Measurements from ENCODE around the gene HK1. TPM values are rescaled to one million over a fixed set of nuclear protein-coding genes. Genes with fewer than 3 reads are reported as not detected.
"Not testable (repeated sequence)": the region's sequence is repeated elsewhere in the genome, so short reads cannot be mapped to it uniquely, and the experiment has no call there.

The HK1 gene
- total RNA-seq, 4 donors from 2014 or later = 119 to 142 (median 141) TPM

DNA sequence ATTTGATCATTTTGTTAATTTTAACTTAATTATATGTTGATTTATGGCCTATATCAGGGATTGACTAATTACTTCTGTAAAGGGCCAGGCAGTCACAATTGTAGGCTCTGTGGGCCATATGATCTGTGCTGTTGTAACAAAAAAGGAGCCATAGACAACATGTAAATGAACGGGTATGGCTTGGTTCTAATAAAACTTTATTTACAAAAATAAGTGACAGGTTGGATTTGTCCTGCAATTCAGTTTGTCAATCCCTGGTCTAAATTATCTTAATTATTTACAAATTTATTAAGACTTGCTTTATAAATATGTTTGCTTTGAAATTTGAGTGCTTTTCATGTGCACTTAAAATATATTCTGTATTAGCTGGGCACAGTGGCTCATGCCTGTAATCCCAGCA is 2.9 kb upstream of the HK1 start:
- Histone ChIP-seq H3K4me3 (no peak overlapping the region), H3K36me3 (no peaks in the 10 kb centered on the region), H3K4me1 (no peaks in the 10 kb centered on the region), H3K27ac (no peak overlapping the region), H3K9me3 (no peaks in the 10 kb centered on the region), H3K27me3 (no peaks in the 10 kb centered on the region)
- no peak for TF ChIP-seq POLR2AphosphoS5 (IDR thresholded peaks at IDR 0.05)
- TF ChIP-seq CTCF (IDR thresholded peaks at IDR 0.05) = no peak
- no peak for TF ChIP-seq EP300 (IDR thresholded peaks at IDR 0.05)
- no peak for TF ChIP-seq POLR2A (IDR thresholded peaks at IDR 0.05)
- 91% methylated on average over 1 of the region's 1 CpG for WGBS
- no peak for DNase-seq (ENCODE audit: low spot score in 2 of 2)

- no peak for DNase-seq (ENCODE audit: low spot score in 2 of 2)
- Histone ChIP-seq H3K27ac (no peak overlapping the region), H3K27me3 (no peaks in the 10 kb centered on the region), H3K36me3 (no peaks in the 10 kb centered on the region), H3K4me3 (no peak overlapping the region), H3K9me3 (no peaks in the 10 kb centered on the region), H3K4me1 (no peaks in the 10 kb centered on the region)
- 89% methylated on average over 6 of the region's 6 CpGs for whole genome bisulfite sequencing
- TF ChIP-seq CTCF (IDR thresholded peaks at IDR 0.05) = no peak
Measured at GRCh38 chr10:69276503-69276902, 1.8 kb upstream of the HK1 start.

DNA sequence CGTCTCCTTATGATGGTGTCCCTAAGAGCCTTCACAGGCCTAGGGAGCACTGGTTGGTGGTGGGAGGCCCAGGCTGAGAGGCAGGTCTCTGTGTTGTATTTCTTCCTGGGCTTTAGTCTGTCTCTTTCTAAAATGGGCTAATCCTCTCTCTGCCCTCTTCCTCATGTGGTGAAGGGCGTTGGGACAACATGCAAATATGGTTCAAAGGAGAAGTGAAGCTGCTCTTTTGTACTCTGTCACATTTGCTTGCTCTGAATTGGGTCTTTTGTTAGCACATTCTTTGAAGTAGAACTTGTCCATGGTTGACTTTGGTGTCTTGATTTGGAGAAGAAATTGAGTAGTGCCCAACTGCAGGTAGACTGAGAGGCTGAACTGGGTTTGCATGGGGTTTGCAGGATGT is 814 bp downstream of the HK1 start:
- TF ChIP-seq POLR2A (IDR thresholded peaks at IDR 0.05) (no peak), CTCF (IDR thresholded peaks at IDR 0.05) (no peak), EP300 (IDR thresholded peaks at IDR 0.05) (no peak), POLR2AphosphoS5 (IDR thresholded peaks at IDR 0.05) (no peak)
- Histone ChIP-seq H3K4me3 (no peak overlapping the region), H3K27ac (no peak overlapping the region), H3K36me3 (no peaks in the 10 kb centered on the region), H3K4me1 (no peaks in the 10 kb centered on the region), H3K27me3 (no peaks in the 10 kb centered on the region), H3K9me3 (no peaks in the 10 kb centered on the region)
- WGBS = 82% methylated on average over 2 of the region's 2 CpGs
- peak in 1 of 2 donors; percentile 16 for DNase-seq (ENCODE audit: low spot score in 2 of 2)

DNA sequence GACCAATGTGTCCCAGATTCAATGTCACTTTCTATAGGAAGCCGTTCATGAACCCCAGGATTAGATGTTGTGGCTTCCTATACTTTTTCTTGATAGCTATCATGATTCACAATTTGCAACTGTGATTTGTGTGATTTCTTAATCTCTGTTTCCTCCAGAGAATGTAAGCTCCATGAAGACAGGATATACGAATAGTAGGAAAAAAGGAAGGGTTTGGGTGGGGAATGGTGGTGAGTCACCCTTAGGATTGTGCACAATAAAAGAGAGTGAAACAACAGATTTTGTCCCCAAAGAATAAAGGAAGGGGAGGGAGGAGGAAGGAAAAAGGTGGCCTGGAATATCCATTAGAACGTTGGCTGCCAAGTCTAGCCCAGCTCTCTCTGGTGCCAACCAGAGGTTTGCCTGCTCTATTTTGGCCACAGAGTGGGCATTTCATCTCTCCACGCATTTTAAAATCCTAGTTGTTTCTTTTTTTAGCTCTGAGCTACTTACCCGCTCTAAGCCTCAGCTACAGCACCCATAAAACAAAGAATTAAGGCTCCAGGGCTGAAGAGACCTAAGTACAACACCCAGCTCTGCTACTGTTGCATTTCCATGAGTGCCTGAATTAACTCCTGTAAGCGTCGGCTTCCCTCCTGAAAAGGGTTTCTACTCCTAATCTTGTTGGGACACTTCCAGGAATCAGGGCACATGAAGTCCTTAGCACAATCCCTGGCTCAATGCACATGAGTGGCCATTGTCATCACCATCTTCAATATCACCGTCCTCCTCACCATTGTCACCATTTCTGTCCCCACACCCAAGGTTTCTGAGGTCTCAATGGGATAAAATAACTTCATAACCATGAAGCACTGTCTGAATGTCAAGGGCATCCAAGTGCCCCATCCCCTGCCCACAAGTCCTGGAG is 3.5 kb downstream of the HK1 start:
- Histone ChIP-seq H3K4me1 (no peaks in the 10 kb centered on the region), H3K4me3 (no peak overlapping the region), H3K9me3 (no peaks in the 10 kb centered on the region), H3K27ac (no peak overlapping the region), H3K36me3 (no peaks in the 10 kb centered on the region), H3K27me3 (no peaks in the 10 kb centered on the region)
- 83% methylated on average over 8 of the region's 8 CpGs for WGBS
- DNase-seq (ENCODE audit: low spot score in 2 of 2) = no peak
- TF ChIP-seq CTCF (IDR thresholded peaks at IDR 0.05) (no peak), POLR2A (IDR thresholded peaks at IDR 0.05) (no peak)

- not testable (repeated sequence) for H3K4me1 ChIP-seq; H3K27me3 ChIP-seq; H3K27ac ChIP-seq; H3K4me3 ChIP-seq; DNase-seq (ENCODE audit: low spot score in 2 of 2); H3K9me3 ChIP-seq; H3K36me3 ChIP-seq
- 79% methylated on average over 6 of the region's 6 CpGs for WGBS
Measured at GRCh38 chr10:69284402-69284801, 6.1 kb downstream of the HK1 start.

- no peaks in the 10 kb centered on the region for H3K36me3 ChIP-seq
- no peak overlapping the region for H3K4me3 ChIP-seq
- WGBS = 63% methylated on average over 4 of the region's 4 CpGs
- H3K4me1 ChIP-seq = no peaks in the 10 kb centered on the region
- TF ChIP-seq EP300 (IDR thresholded peaks at IDR 0.05) (no peak), CTCF (IDR thresholded peaks at IDR 0.05) (no peak), POLR2AphosphoS5 (IDR thresholded peaks at IDR 0.05) (no peak), POLR2A (IDR thresholded peaks at IDR 0.05) (no peak)
- no peak overlapping the region for H3K27ac ChIP-seq
- H3K27me3 ChIP-seq = no peaks in the 10 kb centered on the region
- H3K9me3 ChIP-seq = no peaks in the 10 kb centered on the region
- no peak for DNase-seq (ENCODE audit: low spot score in 2 of 2)
Measured at GRCh38 chr10:69285699-69286098, 7.4 kb downstream of the HK1 start.

All from suprapubic skin (tissue), 4 donors.